Measurements from ENCODE around the gene DEXI.

DNA sequence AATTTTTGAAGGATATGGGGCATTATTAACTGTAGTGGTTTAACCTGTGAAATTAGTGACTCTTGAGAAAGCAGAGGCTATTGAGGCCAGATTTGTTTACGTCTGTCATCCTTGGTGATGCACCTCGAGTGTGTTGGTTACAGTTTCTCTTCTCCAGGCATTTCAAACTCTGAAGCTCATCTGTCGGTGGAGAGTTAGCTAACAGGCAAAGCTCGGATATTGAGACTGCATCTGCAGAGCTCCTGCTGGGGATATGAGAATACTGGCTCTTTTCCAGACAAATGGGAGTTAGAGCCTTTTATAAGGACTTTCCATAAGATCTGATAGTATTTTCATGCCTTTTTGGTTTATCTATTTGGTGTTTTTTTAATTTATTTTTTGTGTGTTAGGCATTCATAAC lies 8.8 kb upstream of the DEXI start:
- TF ChIP-seq CTCF (IDR thresholded peaks at IDR 0.05) = no peak
- no peak for TF ChIP-seq POLR2A (IDR thresholded peaks at IDR 0.05)
- no peak for TF ChIP-seq EP300 (IDR thresholded peaks at IDR 0.05)
